GM12872 (cell line): Measurements from ENCODE around the gene SPRING1.

Source experiments
- TF ChIP-seq, protein P1 (sequence below): IDR thresholded peaks from 3 replicates; pipeline ENCODE4 v1.5.1; 2011; ENCODE audit warnings: low read depth, mild to moderate bottlenecking, low read length, moderate library complexity; ENCODE audit not compliant: insufficient read depth

SPRING1 gene

DNA sequence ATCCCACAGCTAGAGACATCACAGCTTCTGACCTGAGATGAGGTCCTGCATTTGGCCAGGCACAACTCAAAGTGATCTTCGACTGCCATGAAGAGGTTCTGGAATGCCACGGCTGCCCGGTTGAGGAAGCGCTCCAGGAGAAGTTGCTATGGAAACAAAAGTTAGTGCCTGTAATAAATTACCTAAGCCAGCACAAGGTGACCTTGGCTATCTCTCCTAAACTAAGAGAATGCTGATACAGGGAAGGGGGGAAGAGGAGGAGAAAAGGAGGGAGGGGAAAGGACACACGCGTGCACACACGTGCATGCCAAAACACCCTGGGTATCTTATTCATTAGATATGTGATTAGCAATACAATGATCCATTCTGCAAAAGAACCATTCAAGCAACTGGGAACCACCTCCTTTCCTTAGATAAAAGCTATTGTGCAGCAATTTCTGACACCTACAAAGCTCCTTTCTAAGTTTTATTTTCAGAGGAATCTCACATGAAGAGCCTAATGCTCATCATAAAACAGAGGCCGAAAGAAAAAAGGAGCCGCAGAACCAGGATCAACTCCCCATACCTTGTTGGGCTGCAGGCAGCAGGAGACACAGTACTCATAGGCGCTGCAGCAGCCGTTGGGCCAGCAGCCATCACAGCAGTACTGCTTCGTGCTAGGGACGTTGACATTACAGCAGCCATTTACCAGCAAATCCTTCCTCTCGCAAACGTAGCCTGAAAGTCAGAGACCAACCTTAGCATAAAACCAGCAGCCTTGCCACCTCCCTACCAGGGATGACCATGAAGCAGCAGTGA is 17.9 kb downstream of the SPRING1 start:
- TF ChIP-seq, protein P1, sequence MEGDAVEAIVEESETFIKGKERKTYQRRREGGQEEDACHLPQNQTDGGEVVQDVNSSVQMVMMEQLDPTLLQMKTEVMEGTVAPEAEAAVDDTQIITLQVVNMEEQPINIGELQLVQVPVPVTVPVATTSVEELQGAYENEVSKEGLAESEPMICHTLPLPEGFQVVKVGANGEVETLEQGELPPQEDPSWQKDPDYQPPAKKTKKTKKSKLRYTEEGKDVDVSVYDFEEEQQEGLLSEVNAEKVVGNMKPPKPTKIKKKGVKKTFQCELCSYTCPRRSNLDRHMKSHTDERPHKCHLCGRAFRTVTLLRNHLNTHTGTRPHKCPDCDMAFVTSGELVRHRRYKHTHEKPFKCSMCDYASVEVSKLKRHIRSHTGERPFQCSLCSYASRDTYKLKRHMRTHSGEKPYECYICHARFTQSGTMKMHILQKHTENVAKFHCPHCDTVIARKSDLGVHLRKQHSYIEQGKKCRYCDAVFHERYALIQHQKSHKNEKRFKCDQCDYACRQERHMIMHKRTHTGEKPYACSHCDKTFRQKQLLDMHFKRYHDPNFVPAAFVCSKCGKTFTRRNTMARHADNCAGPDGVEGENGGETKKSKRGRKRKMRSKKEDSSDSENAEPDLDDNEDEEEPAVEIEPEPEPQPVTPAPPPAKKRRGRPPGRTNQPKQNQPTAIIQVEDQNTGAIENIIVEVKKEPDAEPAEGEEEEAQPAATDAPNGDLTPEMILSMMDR = no peak

DNA sequence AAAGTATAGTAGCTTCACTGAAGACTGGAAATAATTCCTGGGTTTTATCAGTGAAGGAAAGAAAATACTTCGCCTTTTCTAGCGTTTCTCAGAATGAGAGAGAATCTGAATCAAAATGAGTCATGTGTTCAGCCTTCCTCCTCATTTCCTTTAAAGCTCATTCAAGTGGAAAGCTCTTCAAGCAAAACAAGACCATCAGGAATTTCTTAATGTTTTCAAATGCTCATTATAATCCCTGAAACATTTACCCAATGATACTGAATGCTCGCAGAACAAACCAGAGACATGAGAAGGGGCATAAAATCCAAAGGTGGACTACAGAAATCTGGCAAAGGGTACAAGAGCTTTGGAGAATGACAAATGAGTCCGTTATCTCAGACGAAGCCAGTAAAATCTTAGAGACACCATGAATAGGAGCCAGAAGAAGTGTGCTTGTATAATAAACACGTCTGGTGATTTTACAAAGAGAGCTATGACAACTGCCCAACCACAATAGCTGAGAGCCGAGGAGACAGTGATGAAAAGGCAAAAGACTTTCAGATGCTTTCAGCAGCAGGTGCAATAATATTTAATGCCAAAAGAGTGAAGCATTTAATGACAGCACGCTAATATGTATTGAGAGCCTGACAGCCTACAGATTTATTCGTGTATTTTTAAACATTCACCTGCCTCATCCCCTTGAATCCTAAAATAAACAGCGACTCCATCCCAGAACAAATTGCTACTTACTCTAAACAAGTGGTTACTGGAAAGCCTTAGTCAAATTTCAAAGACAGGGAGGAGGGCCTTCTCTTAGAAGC is 19.0 kb downstream of the SPRING1 start:
- TF ChIP-seq, protein P1 = no peak

- TF ChIP-seq, protein P1 = no peak
These were observed 20.1 kb downstream of the SPRING1 start for GRCh38 chr12:116717466-116718437.

DNA sequence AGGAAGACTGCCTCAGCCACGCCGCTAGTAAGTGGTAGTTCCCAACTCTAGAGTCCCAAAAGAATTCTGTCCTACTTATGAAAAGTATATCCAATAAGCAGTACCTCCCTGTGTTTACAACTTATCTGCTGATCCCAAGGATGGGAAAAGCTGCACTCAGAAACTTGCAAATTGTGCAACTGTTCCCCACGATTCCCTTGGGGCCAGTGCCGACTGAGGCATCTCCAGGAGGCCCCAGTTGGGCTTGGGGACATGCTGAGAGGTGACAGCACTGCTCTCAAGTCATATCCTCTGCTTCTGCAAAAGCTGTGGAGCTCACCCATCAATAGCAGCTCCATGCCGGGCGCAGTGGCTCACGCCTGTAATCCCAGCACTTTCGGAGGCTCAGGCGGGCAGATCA is 23.7 kb downstream of the SPRING1 start:
- TF ChIP-seq, protein P1 = no peak

GRCh38 chr12:116713527-116713926 is 24.3 kb downstream of the SPRING1 start:
- TF ChIP-seq, protein P1 = no peak

DNA sequence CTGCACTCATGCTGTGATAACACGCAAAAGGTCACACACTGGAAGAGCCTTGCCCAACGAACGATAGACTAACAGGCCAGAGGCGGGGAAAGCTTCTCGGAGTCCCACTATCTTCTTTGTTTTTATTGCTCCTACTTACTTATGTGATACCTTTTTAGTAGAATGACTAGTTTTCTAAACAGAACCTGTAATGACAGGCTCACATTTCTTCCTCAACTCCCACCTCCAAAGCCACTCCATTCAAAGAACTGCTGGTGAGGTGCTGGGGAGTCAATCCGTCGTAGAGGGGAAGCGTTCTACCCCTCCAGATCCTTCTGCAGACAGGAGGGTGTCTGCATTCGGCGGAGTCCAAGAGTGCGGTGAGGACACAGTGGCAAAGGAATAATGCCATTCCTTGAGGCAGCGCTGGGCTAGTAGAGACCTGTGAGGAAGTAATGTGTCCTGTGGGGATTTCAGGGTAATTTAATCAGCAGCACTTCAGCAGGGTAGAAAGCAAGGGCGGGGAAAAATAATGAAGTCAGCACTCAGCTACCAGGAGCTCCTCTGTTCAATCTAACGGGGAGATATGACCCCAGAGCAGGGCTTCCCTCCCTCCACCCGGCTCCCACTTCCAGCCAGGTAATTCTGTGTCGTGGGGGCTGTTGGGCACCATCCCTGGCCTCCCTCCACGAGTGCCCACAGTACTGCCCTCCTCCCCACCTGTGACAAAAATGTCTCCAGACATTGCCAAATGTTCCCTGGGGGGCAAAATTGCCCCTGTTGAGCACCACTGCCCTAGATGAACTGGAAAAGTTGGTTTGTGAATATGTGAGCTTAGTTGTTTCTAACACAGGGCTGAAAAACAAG is 25.2 kb downstream of the SPRING1 start:
- TF ChIP-seq, protein P1 = no peak
